Tibial artery (tissue), 4 donors: ENCODE data around the gene DAB2.

Experiments used
- DNase-seq, 2 donors: peaks; one replicate each; pipeline ENCODE4 v3.0.0-alpha.2; 2019
- H3K27ac ChIP-seq, 2 donors: fragments of 200-600 bp; sonication (generic) in 1 of 2; 1 replicate in 1 of 2; 2 replicates in 1 of 2; pipeline ENCODE4 v1.5.1; 2018 to 2019; ENCODE audit warnings: mild to moderate bottlenecking in 1 of 2
- H3K27me3 ChIP-seq, 2 donors: fragments of 200-600 bp; sonication (generic) in 1 of 2; one replicate each; pipeline versions ENCODE4 v1.5.1 to v1.6.0; 2016 to 2019
- H3K36me3 ChIP-seq, 3 donors: fragments of 200-600 bp; sonication (generic) in 2 of 3; one replicate each; pipeline ENCODE4 v1.5.1; 2016 to 2019; ENCODE audit warnings: mild to moderate bottlenecking in 2 of 3
- H3K4me1 ChIP-seq, 4 donors: fragments of 200-600 bp; sonication (generic) in 2 of 4; 1 replicate in 3 of 4; 2 replicates in 1 of 4; pipeline ENCODE4 v1.5.1; 2016 to 2019
- H3K4me3 ChIP-seq, 2 donors: fragments of 200-600 bp; sonication (generic) in 1 of 2; 1 replicate in 1 of 2; 2 replicates in 1 of 2; pipeline ENCODE4 v1.5.1; 2018 to 2019; ENCODE audit warnings: mild to moderate bottlenecking in 2 of 2
- H3K9me3 ChIP-seq, 3 donors: fragments of 200-600 bp; sonication (generic) in 1 of 3; one replicate each; pipeline ENCODE4 v1.5.1; 2016 to 2019
- CTCF ChIP-seq, 2 experiments: fragments of 200-600 bp in 1 of 2; fragments of 450-650 bp in 1 of 2; IDR thresholded peaks; one replicate each; pipeline ENCODE4 v1.5.1; 2017 to 2019; ENCODE audit warnings: antibody characterized with exemption in 2 of 2, mild to moderate bottlenecking in 1 of 2, moderate library complexity in 1 of 2
- intact Hi-C: fragments of 100-400 bp; cut with DNase I; formaldehyde crosslinking; loops from one replicate; pipeline ENCODE4 v1.15.0; 2023; ENCODE audit warnings: low total_unique reads

DAB2 gene

GRCh38 chr5:39323542-39323941, 101.2 kb downstream of the DAB2 start:
- TF ChIP-seq CTCF (IDR thresholded peaks at IDR 0.05) = no peak
- Histone ChIP-seq H3K4me1 (no peaks in the 10 kb centered on the region), H3K9me3 (peaks cover 0 to 3% (median 3%) of the 10 kb centered on the region in 3 donors), H3K36me3 (no peaks in the 10 kb centered on the region), H3K27me3 (no peaks in the 10 kb centered on the region), H3K4me3 (no peak overlapping the region), H3K27ac (no peak overlapping the region)
- intact Hi-C loops = no loop called here
- no peak for DNase-seq
